Fibroblast of villous mesenchyme (primary cell): ENCODE data around the gene ZFHX3. TPM values are rescaled to one million over a fixed set of nuclear protein-coding genes. Genes with fewer than 3 reads are reported as not detected.

Experiments
- DNase-seq: peaks from one replicate; pipeline ENCODE4 v3.0.0-alpha.2; 2010; ENCODE audit warnings: low read depth
- H3K4me3 ChIP-seq: 2 replicates; pipeline ENCODE4 v1.5.1; 2011; ENCODE audit warnings: low read depth, mild to moderate bottlenecking, low read length
- total RNA-seq: library from RNA; depleted of rRNA; stranded (reverse); fragments of >200 nt; gene quantifications from 2 replicates; pipeline ENCODE4 v1.2.3, GENCODE V29; 2012
- TF ChIP-seq, protein P1 (sequence below): IDR thresholded peaks from 2 replicates; pipeline ENCODE4 v1.5.1; 2012; ENCODE audit warnings: low read depth, mild to moderate bottlenecking, low read length; ENCODE audit not compliant: insufficient read depth

The ZFHX3 gene
- total RNA-seq, 1 donor: 3.9 TPM

DNA sequence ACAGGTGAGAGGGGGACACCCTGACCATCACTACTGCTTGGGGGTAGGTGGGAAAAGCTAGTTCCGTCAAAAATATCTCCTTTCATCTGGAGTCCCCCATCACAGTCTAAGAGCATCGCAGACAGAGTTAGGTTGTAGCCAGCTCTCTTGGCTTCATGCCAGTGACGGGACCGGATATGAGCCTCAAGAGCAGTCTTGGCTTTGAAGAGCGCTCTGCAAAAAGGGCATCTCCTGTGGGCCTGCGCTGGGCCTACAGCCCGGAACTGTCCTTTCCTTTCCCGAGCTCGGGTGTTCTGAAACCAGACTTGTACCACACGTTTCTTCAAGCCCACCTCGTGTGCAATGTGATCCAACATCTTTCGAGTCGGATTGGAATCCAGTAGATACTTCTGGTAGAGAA lies 253.6 kb downstream of the ZFHX3 start:
- no peak overlapping the region for H3K4me3 ChIP-seq
- DNase-seq: no peak
- TF ChIP-seq, protein P1, sequence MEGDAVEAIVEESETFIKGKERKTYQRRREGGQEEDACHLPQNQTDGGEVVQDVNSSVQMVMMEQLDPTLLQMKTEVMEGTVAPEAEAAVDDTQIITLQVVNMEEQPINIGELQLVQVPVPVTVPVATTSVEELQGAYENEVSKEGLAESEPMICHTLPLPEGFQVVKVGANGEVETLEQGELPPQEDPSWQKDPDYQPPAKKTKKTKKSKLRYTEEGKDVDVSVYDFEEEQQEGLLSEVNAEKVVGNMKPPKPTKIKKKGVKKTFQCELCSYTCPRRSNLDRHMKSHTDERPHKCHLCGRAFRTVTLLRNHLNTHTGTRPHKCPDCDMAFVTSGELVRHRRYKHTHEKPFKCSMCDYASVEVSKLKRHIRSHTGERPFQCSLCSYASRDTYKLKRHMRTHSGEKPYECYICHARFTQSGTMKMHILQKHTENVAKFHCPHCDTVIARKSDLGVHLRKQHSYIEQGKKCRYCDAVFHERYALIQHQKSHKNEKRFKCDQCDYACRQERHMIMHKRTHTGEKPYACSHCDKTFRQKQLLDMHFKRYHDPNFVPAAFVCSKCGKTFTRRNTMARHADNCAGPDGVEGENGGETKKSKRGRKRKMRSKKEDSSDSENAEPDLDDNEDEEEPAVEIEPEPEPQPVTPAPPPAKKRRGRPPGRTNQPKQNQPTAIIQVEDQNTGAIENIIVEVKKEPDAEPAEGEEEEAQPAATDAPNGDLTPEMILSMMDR: no peak

DNA sequence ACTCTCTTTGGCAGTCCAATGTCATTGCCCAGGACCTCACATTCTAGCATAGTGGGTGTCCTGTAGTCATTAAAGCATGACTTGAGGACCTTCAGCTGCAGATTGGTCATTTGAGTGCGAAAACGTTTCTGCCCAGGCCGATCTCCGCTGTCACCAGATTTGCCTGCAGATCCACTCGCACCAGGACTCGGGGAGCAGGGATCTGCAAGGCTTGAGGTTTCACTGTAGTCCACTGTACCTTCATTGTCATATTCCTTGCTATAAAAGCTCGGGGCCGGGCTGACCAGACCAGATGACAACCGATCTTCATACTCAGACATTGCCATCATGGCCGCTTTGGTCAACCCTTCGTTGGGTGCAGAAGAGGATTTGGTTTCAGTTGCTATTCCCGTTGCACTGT lies 254.2 kb downstream of the ZFHX3 start:
- DNase-seq: no peak
- no peak overlapping the region for H3K4me3 ChIP-seq
- TF ChIP-seq, protein P1: no peak

DNA sequence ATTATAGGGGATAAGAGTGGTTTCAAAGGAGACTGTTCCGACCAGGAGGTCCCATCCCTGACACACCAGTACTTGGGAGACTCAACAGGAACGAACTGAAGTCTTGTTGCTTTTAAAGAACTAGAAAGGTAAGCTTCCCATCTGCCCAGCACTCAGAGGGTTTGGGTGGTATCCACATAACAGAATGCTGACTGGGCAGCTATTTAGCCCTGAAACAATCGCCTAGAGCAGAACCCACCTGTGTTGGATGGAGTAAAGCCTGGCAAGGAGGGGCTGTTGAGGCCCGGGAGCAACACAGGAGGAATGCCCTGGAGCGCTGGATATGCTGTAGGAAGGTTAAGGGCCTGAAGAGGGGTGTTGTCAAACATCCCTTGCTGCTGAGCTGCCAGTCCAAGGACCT lies 254.9 kb downstream of the ZFHX3 start:
- no peak for DNase-seq
- TF ChIP-seq, protein P1: no peak

DNA sequence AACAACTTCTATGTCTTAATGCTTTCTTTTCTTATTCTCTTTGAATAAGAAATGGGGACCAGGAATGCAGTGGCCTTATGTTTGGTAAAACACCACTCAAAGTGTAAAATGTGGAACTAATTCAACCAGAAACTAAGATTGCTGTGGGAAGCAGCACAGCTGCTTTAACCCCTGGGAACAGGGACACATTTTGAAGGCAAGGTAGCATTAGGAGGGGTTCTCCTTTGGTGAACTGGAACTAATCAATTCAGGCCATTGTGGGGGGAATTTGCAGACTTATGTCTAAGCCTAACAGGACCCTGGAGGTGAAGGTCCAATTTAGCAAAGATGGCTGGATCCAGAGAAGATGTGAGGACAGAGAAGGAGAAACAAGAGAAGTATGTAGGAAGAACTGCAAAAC lies 256.1 kb downstream of the ZFHX3 start:
- TF ChIP-seq, protein P1: no peak
- H3K4me3 ChIP-seq: no peak overlapping the region
- DNase-seq: no peak

More for the DNA sequence above, 254.9 kb downstream of the ZFHX3 start:
- H3K4me3 ChIP-seq: no peak overlapping the region

DNA sequence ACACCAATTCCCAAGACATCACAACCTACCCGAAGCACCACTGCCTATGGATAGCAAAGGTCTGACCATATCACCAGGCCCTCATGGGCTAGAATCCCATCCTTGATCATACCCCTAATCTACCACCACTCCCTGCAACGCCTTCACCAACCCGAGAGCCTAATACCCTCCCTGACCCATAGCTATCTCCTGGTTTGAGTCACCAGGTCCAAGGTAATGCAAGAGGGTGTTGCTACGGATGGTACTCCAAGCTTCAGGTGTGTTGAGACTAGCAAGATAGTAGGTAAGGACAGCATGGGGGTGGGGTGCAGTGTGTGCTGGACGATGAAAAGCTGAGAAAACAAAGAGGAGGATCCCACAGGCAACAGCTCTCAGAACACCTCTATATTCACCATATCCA lies 258.0 kb downstream of the ZFHX3 start:
- DNase-seq: no peak
- H3K4me3 ChIP-seq: no peak overlapping the region
- TF ChIP-seq, protein P1: no peak

DNA sequence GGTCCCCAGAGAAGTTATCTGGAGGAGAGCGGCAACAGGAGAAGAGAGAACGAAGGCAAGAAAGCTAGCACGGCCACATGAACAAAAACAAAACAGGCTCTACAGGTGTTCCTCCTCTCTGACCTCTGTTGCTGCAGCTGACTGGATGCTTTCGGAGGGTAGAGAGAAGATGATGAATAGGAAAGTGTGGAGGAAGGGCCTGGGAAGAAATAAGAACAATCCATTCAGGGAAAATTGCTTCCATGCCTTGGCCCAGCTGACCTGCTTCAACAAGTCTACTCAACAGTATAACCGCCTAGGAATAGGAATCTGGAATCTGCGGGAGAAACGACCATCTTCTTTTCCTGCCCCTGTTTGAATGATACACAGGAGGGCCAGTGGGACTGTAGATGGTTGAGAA lies 258.5 kb downstream of the ZFHX3 start:
- TF ChIP-seq, protein P1: no peak
- no peak for DNase-seq
- no peak overlapping the region for H3K4me3 ChIP-seq

DNA sequence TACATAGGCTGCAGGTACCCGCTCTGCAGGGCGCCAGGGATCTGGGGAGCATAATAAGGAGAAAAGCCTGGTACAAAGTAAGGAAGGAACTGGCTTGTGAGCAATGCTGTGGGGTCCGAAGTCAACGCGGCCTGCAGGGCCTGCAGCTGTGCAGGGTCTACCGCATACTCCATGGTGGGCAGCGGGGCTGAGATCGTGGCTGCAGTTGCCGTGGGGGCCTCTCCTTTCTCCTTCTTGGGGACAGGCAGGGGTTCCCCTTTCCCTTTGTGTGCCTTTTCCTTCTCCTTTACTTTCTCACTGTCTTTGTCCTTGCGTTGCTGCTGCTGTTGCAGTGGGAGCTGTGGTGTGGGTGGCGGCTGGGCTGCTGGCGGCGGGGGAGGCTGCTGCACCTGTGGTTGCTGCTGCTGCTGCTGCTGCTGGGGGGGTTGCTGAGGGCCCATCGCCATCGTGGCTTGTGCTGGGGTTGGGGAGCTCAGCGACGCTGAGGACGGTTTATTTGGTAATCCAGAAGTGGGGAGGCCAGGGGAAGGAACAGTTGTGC lies 259.6 kb downstream of the ZFHX3 start:
- DNase-seq: no peak
- TF ChIP-seq, protein P1: no peak
- no peak overlapping the region for H3K4me3 ChIP-seq
